Anterior cingulate cortex (tissue), 58 donors: ENCODE measurements around the gene HERC2.
"Not testable (repeated sequence)": the region's sequence is repeated elsewhere in the genome, so short reads cannot be mapped to it uniquely, and the experiment has no call there.

Experiments
- DNase-seq, 58 donors: peaks; one replicate each; lab custom pipeline; 2025; lab: John Stamatoyannopoulos, UW

HERC2 gene

DNA sequence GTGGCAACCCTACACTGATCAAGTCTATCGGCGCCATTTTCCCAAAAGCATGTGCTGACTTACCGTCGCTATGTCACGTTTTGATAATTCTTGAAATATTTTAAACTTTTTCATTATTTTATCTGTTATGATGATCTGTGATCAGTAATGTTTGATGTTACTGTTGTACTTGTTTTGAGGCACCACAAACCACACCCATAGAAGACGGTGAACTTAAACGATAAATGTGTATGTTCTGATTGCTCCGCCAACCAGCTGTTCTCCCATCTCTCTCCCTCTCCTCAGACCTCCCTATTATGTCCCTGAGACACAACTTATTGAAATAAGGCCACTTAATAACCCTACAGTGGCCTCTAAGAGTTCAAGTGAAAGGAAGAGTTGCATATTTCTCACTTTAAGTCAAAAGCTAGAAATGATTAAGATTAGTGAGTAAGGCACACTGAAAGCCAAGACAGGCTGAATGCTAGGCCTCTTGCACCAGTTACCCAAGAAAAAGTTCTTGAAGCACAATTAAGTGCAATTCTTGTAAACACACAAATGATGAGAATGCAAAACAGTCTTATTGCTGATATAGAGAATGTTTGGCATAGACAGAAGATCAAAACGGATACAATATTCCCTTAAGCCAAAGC lies 184.5 kb downstream of the HERC2 start:
- not testable (repeated sequence) for DNase-seq

- DNase-seq = not testable (repeated sequence)
Measured at GRCh38 chr15:28136236-28136904, 185.6 kb downstream of the HERC2 start.

- DNase-seq = no peak
Measured at GRCh38 chr15:28133281-28133680, 188.7 kb downstream of the HERC2 start.

DNA sequence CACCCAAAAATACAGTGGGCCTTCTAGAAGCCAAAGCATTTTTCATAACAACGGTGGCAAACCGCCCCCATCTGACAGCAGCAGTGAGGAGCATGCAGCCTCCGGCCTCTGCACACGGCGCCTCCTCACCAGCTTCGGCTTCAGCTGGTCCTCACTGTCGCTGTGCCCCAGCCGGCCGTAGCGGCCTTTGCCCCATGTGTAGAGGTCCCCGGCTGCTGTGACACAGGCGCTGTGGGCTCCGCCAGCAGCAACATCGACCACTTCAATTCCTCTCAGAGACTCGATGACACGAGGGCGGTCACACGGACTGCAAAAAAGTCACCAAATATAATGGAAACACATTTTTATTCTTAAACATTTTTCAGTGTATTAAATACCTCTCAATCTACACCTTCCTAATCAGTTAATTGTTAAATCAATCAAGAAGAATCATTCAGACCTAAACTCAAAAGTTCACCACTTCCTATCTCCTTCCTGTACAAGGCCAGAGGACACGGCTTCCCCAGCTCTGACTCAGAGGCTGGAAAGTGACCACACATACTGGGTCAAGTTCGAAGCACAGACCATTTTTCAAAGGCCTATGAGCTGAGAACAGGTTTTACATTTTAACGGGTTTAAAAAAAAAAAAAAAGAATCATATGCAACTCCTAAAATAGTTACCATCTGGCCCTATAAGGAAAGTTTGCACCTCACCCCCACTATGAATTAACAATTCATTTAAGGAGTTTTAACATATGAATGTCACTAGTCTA lies 189.3 kb downstream of the HERC2 start:
- no peak for DNase-seq

DNA sequence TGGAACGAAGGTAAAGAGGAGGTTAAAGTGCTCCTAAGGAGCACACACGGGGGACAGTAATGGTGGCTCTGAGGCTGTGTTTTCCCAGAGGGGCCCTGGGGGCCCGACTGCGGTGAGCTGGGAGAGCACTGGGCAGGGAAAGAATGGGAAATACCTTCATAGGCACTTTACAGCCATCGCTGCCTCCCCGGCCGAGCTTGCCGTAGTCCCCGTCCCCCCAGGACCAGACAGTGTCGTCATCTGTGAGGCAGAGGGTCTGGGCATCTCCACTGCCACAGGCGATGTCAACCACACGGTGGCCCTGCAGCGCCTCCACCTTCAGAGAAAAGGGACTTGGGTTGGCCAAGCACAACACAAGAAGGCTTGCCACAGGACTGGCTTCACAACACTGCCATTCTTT lies 190.0 kb downstream of the HERC2 start:
- no peak for DNase-seq

DNA sequence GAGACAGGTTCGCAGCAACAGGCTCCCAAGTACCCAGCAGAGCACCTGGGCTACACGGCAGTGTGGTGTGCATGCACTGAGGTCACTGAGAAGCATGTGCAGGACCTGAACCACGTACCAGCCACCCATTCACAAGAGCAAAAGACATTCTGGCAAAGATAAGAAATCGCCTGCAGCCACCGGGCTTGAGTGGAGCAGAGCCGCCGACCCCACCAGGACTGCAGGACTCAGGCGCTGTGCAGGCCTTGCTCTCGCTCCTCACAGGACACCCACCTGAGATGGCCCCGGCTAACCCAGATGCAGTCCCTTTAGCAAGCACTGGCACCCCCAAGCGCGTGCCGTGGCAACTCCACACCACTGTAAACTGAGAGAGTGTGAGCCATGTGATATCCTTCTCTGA lies 190.6 kb downstream of the HERC2 start:
- no peak for DNase-seq

- DNase-seq = no peak
Measured at GRCh38 chr15:28130651-28131050, 191.3 kb downstream of the HERC2 start.

GRCh38 chr15:28129231-28129848 lies 192.6 kb downstream of the HERC2 start:
- DNase-seq = no peak

- peak in 56 of 58 donors; percentile 18 to 93 (median 76) for DNase-seq
Measured at GRCh38 chr15:28128031-28128430, 193.9 kb downstream of the HERC2 start.

DNA sequence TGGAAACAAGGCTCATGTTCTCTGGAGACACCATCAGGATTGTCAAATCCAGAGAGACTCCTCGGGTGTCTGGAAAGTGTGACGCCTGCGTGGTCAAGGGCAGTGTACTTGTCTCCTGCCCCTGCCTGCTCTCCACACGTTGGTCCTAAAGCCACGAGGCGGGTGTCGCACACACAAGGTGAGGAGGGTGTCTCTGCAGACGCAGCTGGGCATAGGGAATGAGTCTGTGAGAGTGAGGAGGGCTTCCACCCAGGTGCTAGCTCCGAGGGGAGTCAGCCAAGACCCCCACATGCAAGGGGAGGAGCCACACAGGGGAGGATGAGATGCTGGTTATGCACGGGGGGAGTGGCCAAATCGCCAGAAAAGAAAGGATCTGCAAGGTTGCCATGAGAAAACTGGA lies 194.9 kb downstream of the HERC2 start:
- no peak for DNase-seq

DNA sequence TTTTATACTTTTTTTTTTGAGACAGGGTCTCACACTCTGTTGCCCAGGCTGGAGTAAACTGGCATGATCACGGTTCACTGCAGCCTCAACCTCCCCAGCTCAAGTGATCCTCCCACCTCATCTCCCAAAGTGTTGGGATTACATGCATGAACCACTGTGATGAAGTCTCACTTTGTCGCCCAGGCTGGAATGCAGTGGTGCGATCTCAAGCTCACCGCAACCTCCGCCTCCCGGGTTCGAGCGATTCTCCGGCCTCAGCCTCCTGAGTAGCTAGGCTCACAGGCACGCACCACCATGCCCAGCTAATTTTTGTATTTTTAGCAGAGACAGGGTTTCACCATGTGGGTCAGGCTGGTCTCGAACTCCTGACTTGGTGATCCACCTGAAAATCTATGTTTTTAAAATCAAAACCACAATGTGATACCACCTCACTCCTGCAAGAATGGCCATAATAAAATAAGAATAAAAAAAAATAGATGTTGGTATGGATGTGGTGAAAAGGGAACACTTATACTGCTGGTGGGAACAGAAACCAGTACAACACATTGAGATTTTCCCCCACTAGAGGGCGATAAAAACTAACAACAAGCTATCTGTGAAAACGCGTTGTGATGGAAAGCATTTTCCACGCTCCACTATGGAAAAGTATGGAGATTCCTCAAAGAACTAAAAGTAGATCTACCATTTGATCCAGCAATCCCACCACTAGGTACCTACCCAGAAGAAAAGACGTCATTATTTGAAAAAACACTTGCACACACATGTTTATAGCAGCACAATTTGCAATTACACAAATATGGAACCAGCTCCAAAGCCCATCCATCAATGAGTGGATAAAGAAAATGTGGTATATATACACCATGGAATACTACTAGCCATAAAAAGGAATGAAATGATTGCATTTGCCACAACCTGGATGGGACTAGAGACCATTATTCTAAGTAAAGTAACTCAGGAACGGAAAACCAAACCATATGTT lies 196.0 kb downstream of the HERC2 start:
- peak in 2 of 58 donors; percentile 57 to 71 for DNase-seq

DNA sequence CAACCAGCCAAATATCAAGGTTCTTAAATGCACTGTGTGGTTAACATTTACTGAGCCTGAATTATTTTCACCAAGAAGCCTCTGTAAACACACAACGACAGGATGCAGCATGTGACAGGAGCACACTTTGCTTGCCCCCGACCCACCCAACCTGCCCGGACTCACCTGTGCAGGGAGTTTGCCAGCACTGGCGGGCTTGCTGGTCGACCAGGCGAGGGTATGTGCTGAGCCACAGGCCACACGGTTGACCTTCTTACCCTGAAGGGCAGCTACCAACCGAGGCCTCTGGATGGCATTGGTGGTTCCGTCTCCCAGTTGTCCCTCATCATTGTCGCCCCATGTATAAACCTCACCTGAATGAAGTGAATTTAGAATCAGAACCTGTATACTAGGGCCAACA lies 197.1 kb downstream of the HERC2 start:
- DNase-seq = no peak

- DNase-seq = peak in 43 of 58 donors; percentile 13 to 77 (median 39)
Measured at GRCh38 chr15:28123408-28124023, 198.5 kb downstream of the HERC2 start.

GRCh38 chr15:28122038-28122949 lies 199.7 kb downstream of the HERC2 start:
- no peak for DNase-seq

DNA sequence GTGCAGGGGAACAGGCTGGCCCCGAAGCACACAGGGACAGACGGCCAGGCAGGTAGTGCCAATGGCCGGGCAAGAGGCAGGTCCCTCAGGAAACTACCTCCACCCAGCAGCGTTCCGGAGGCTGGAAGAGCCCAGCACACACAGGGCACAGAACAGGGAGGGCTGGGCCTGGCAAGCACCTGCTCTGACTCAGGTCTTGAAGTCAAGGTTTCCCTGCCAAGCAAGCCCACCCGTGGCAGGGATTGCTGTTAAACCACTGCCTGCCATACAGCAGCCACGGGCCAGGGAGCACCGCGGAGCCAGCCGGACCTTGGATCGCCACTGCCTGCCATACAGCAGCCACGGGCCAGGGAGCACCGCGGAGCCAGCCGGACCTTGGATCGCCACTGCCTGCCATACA lies 200.4 kb downstream of the HERC2 start:
- not testable (repeated sequence) for DNase-seq

DNA sequence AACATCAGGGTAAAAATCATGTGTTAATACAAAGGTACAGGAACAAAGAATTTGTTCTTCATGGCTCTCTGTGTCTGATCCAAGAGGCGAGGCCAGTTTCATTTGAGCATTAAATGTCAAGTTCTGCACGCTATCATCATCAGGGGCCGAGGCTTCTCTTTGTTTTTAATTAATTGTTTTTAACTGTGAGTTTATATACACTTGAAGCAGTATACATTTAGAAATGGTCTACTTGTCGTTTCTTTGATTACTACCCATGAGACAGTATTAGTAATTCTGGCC lies 201.7 kb downstream of the HERC2 start:
- DNase-seq = no peak

- no peak for DNase-seq
Measured at GRCh38 chr15:28118531-28118930, 203.4 kb downstream of the HERC2 start.

DNA sequence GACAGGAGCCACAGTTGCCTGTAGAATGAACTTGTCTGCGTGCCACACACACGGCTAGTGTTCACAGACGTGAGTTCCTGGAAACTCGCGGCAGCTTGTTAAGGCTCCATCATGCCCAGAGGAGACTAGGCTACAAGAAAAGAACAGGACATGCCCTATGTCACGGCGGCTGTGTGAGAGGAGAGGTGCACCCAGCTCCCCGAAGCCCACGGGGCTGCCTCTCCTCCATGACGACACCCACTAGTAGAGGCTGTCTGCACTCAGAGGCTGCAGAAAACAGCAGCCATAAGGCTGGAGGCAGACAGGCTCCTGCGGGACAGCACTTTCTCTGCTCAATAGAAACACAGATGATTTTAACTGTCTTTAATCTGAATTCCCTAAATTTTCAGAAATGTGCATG lies 203.9 kb downstream of the HERC2 start:
- DNase-seq = no peak
